Astrocyte (in vitro differentiated cells and primary cell): ENCODE data around the gene COL8A2.

Experiments used
- CTCF ChIP-seq: IDR thresholded peaks from 2 replicates; pipeline ENCODE4 v1.5.1; 2011; ENCODE audit warnings: low read depth, mild to moderate bottlenecking, inconsistent platforms, low read length, moderate library complexity; ENCODE audit not compliant: insufficient read depth
- EZH2 ChIP-seq: IDR thresholded peaks from 2 replicates; pipeline ENCODE4 v1.6.1; 2012; ENCODE audit warnings: mild to moderate bottlenecking, low read length, inconsistent platforms; ENCODE audit not compliant: insufficient read depth

DNA sequence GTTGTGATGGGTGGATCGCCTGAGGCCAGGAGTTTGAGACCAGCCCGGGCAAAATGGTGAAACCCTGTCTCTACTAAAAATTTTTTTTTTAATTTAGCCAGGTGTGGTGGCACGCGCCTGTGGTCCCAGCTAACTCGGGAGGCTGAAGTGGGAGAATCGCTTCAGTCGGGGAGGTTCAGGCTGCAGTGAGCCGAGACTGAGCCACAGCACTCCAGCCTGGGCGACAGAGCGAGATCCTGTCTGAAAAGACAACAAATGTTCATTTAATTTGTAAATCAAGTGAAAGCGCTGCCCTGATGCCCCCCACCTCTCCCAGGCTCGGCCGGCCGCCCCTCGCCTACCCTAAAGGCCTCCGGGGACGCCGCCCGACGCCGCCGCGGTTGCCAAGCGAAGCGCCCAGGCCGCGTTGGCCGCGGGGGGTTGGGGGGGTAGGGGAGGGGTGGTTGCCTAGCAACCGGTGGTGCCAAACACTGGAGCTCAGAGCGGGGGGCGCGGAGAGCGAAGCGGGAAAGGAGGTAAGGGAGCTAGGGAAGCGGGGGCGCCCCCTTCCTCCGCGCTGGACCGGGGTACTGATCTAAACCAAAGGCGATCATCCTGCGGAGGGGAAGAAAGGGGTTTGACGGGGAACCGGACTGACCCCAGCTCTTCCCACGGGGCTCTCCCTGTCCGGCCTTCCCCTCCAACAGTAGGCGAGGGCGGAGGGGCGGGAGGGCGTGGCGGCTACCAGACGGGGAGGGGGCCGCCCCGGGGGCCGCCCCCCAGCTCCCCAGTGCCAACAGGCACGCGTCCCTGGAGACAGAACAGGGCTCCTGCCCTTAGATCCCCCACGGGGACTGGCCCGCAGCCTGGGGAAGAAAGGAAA is 41.2 kb downstream of the COL8A2 start, which contains the start of gene TEKT2:
- TF ChIP-seq EZH2 (peak; percentile 39), CTCF (no peak)
